ENCODE data around the gene PAAF1. TPM values are rescaled to one million over a fixed set of nuclear protein-coding genes. Genes with fewer than 3 reads are reported as not detected.
"Not testable (repeated sequence)": the region's sequence is repeated elsewhere in the genome, so short reads cannot be mapped to it uniquely, and the experiment has no call there.

PAAF1 gene
- polyA plus RNA-seq, 12 donors: 28.1 to 66.7 (median 37.4) TPM; not detected in 1

DNA sequence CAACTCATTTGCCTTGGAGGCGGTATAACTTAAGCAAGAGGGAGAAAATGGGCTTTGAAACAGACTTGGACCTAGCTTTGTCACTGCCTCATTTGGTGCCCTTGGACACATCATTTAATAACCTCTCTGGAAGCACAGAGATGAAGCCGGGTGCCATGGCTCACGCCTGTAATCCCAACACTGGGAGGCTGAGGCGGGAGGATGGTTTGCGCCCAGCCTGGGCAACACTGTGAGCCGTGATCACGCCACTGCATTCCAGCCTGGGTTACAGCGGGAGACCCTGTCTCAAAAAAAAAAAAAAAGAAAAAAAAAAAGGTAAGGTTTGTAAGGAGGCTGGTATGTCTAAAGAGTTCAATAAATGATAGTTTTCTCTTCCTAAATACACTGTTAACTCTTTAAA is 959 bp upstream of the PAAF1 start:
- no peak for DNase-seq

DNA sequence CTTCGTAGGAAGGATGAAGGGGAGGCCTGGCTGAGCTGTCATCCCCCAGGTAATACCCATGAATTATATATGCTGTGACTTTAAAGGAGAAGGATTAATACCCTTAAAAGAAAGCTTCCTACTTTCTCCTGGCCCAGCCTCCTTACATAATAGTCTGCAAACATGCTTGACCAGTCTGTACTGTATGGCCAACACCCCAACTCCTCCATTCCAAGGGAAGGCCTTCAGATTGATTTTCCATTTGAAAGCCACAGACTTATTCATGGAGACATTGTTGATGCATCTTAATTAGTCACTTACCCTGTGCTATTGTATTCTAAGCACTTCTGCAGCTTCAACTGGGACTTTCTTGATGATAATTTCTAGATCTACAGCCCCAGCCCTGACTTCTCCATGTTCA is 2.0 kb downstream of the PAAF1 start:
- DNase-seq: no peak

DNA sequence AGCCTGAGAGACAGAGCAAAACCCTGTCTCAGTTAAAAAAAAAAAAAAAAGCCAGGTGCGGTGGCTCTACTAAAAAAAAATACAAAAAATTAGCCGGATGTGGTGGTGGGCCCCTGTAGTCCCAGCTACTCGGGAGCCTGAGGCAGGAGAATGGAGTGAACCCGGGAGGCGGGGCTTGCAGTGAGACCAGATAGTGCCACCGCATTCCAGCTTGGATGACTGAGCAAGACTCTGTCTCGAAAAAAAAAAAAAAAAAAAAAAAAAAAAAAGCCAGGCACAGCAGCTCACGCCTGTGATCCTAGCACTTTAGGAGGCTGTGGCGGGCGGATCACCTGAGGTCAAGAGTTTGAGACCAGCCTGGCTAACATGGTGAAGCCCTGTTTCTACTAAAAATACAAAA is 3.6 kb downstream of the PAAF1 start:
- DNase-seq: not testable (repeated sequence)

DNA sequence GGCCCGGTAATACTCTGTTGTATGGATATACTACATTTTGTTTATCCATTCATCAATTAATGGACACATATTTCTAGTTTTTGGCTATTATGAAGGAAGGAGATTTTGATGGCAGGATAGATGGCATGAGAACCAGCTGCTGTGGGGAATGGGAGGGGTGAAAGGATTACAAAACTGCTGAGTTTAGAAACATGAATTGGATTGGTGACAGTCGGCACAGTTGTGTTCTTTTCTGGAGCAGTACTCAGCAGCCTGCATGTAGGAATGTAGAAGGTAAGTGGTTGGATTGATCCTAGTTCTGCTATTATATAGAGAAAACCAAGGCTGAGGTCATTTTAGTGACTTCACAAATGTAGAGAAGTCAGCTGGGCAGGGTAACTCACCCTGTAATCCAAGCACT is 7.1 kb downstream of the PAAF1 start:
- no peak for DNase-seq

DNA sequence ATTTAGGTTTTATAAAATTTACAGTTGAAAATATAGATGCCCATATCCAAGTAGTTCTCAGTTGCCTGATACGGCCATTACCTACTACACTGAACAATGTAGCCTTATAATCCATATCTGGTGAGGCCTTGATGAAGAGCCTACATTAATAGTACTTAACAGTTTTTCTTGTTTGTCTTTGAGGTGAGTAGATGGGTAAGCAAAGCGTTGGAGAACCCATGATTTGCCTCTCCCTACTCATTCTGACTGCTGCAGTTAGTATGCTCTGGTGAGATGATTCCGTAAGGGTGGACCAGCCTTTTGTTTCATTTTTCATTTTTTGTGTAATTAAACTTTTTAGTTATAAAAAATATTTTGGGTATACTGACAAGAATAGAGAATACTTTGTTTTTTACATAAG is 11.4 kb downstream of the PAAF1 start:
- no peak for DNase-seq

DNA sequence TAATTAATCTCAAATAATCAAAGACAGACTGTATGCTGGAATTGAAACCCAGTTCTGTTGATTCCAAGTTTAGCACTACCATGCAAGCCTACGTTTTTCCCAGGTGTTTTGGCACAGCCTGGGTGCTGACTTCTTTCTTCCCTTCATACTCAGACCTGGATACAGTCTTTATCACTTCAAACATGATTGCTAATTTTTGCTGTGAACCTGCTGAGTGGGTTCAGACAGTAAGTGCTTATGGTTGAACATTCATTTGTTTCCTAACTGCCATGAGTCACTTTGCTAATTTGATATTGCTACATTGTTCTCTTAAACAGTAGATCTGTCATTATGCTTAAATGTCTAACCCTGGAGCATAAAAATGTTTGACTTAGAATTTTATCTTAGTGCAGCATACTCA is 12.2 kb downstream of the PAAF1 start:
- DNase-seq: no peak

DNA sequence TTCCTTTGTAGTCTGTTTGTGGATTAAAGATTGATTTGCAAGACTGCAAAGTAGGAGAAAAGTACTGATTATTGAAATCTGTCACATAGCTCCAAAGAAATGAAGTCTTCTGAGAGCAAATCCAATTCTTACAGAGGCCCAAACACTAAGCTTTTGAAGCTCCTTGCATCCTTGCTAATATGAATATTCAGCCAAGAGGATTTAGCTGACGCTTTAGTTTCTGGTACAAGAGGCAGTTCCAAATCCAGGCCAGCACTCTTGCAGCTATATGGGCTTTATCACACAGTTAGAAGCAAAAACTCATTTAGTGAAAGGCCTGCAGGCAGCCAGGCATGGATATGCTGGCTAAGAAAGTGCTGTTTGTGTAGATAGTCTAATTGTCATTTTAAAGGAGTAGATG is 12.7 kb downstream of the PAAF1 start:
- DNase-seq: no peak

DNA sequence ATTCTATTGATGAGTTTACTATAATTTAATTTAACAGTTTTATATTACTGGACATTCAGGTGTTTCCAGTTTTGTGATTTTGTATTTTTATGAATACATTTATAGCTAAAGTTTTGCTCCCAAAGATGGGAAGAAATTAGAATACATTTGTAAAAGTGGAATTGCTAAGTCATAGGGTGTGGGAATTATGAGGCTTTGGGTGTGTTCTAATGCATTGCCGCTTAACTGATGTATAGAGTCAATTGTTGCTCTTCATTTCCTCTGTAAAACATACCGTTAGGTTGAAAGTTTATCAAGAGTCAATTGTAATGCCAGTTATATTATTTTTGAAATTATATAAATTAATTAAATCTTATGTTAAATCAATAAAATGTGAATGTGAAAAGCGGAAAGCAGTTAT is 16.2 kb downstream of the PAAF1 start:
- no peak for DNase-seq

DNA sequence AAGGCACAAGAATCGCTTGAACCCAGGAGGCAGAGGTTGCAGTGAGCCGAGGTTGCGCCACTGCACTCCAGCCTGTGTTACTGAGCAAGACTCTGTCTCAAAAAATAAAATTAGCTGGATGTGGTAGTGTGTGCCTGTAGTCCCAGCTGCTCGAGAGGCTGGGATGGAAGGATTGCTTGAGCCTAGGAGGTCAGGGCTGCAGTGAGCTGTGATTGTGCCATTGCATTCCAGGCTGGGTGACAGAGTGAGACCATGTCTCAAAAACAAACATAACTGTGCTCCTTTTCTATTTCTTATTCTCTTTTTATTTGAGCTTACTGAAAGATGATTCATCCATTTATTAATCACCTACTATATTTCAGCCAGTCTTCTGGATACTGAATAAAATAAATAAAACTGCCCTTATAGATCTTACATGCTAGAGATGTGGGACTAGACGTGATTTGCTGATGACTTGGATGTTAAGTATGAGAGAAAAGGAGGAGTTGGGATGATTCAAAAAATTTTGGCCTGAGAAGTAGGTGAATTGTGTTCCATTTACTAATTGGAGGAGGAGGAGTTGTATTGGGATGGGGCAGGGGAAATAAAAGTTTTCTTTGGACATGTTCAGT is 18.0 kb downstream of the PAAF1 start:
- DNase-seq: no peak

DNA sequence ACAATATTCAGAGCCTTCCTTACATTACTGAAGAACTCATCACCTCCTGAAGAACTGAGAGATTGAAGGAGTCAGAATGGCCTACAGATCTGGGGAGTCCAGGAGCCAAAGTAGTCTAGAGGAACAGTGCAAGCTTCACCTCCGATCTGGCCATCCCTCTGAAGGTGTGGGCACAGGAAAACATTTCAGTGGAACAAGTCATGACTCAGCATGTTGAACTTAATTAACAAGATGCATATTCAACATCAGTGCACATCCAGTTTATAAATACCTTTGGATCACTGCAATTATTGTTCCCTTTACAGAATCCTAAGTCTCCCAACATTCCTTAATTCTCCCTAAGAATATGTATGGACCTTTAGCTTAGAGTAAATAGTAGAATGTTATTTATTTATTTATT is 25.5 kb downstream of the PAAF1 start:
- DNase-seq: no peak

DNA sequence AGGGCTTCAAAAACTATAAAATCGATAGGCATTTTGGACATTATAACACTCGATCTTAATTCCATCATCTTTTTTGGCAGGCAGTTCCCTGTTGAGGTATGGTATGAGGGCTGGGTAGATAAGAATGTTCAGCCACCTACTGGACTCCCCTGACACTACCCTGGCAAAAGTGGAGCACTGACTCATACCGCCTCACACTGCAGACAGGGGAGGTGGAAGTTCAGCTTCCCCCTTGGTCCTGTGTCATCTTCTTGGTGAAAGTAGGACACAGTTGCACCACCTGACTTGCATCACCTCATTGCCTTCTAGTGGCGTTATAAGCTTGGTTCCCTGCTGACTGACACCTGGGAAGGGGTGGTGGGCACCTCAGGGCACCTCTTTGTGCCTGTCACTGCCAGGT is 30.4 kb downstream of the PAAF1 start:
- DNase-seq: no peak

DNA sequence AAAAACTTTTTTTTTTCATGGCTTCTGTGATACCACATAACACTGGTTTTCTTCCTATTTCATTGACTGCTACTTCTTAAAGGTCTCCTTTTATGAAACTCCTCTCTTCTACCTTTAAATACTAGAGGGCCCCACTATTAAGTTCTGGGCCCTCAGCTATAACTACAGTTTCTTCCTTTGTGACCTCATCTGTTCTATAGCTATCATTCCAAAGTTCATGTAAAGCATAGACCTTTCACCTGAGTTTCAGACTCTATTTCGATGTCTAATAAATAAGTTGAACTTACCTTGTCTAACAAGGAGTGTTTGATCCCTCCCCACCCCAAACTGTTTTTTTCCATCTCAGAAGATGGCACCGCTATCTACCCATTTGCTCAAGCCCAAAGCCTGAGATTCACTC is 35.2 kb downstream of the PAAF1 start:
- DNase-seq: no peak

DNA sequence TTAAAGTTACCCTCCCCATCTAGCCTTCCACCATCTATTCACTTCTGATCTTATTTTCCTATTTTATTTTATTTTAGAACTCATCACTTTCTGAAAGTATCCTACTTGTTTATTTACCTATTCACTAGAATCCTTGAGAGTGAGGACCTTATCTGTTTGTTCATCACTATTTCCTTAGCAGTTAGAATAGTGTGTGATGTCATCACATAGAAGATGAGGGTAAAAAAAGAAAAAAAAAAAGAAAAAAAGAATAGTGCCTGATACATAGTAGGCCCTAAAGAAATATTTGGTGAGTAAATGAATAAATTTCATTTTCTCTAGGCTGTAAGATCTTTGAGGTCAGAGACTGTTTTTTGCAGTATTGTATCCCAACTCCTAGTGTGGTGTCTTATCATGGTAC is 36.7 kb downstream of the PAAF1 start:
- DNase-seq: no peak

DNA sequence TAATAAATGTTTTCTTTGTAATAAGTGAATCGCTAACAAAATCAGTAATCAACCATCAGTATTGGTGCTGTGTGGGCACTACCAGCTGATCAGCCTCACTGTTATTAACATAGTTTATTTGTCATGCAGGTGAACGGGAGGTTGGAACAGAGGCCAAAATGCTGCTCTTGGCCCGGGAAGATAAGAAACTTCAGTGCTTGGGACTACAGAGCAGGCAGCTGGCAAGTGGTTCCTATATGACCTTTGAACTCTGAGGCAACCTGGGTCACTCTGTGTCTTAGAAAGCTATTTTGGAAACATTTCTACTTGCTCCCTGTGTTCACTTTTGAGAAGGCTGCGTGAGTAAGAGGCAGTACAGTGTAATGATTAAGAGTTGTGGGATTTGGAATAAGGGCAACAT is 37.5 kb downstream of the PAAF1 start:
- no peak for DNase-seq

DNA sequence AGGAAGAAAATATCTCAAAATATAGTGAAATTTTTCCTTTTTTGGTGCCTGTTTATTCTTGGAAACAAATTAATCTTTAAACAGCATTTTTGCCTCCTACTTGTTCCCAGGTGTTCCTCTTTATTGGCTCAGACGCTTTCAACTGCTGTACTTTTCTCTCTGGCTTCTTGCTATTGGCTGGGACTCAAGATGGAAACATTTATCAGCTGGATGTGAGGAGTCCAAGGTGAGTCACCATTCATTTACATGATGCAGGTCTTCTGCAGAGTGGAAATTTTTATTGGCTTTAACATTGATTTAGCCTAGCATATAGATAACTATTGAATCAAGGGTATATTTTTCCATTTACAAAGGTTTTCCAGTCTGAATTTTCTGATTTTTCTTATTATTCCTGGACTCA is 39.6 kb downstream of the PAAF1 start:
- no peak for DNase-seq

DNA sequence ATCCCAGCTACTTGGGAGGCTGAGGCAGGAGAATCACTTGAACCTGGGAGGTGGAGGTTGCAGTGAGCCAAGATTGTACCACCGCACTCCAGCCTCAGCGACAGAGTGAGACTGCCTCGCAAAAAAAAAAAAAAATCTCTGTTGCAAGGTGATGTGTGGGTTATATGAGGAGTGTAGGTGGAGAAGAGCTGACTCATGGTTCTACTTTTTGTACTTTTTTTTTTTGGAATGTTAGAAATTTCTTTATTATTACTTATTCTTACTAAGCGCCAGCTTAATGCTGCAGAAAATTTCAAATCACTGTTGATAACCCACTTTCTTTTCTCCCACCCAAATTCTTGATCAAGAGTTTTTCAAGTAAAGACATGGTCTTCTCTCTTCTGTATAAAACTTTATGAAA is 44.4 kb downstream of the PAAF1 start:
- no peak for DNase-seq

DNA sequence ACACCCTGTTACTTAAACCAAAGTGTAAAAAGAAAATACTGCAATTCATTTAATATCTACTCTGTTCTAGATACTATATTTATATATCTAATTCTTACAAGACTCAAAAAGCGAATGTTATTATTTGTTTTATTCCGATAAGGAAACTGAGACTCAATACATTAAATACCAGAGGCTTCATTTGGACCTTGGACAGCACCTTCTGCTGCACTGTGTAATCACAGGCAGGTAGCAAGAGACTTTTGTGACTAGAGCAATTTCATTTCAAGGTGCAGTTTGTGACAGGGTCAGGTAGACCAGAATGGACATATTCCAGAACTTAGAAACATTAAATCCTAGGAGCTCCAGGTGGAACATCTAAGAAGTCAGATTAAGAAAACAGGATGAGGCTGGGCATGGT is 52.6 kb downstream of the PAAF1 start:
- no peak for DNase-seq

DNA sequence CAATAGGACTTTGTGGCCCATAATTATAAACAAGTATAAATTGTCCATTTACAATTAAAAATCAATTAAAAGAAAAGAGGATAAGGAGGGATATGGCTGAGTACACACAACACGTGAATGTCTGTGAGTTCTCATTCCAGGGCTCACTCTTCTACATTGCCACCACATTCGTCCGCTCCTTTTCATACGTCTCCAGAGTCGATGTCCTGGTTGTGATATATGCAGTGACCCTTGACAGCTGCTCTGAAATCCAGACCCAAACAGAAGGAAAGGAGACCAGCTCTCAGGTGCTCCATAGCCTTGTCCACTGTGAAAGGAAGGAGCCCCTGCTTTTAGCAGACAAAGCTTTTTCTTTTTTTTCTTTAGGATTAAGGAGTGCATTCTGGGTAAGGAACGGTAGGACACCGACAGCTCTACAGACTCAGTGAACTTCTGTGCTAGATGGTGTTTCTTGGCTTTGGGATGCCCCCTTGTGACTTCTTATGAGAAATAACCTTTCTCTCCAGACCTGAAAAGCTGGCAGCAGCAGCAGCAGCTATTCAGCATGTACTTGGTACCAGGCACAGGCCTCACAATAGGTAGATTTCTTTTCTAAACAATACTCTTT is 54.3 kb downstream of the PAAF1 start:
- no peak for DNase-seq

DNA sequence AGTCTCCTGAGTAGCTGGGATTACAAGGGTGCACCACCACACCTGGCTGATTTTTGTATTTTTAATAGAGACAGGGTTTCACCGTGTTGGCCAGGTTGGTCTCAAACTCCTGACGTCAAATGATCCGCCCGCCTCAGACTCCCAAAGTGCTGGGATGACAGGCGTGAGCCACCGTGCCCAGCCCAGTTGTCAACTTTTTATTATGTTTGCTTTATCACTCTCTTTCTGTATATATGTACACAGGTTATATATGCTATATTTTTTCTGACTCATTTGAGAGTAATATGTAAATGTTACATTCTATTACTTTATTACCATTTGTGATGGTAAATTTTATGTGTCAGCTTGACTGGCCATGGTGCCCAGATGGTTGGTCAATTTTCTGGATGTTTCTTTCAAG is 55.2 kb downstream of the PAAF1 start:
- no peak for DNase-seq

DNA sequence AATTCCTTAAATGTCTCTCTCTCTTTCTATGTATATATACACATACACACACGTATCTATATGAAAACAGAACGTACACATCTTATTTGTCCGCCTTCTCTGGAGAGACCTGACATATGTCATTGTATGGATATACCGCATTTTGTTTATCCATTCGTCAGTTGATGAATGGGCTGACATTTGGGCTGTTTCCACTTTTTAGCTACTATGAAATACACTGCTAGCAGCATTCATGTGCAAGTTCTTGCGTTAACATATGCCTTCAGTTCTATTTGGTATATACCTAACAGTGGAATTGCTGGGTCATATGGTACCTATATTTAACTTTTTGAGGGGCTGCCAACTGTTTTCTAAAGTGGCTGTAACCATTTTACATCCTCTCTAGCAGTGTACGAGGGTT is 56.0 kb downstream of the PAAF1 start:
- DNase-seq: no peak

DNA sequence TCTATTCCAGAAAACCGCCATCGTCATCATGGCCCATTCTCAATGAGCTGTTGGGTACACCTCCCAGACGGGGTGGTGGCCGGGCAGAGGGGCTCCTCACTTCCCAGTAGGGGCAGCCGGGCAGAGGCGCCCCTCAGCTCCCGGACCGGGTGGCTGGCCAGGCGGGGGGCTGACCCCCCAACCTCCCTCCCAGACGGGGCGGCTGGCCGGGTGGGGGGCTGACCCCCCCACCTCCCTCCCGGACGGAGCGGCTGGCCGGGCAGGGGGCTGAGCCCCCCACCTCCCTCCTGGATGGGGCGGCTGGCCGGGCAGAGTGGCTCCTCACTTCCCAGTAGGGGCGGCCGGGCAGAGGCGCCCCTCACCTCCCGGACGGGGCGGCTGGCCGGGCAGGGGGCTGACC is 59.2 kb downstream of the PAAF1 start:
- not testable (repeated sequence) for DNase-seq

DNA sequence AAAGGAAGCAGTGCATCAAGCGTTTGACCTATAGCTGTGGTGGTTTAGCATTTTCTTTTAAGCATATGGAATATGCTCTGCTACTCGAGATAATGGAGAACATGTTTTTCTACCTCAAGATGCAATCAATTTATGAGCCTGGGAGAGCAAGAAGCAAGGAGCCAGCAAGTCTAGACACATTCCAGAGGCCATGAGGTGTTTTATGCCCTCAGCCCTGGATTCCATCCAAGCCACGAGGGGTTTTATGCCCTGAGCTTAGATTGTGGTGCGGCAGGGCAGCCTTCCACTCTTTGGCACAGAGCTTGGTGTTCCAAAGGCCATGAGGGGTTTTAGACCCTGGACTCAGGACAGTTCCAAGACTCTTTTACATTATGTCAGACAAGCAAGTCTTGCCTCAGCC is 62.3 kb downstream of the PAAF1 start:
- DNase-seq: no peak

DNA sequence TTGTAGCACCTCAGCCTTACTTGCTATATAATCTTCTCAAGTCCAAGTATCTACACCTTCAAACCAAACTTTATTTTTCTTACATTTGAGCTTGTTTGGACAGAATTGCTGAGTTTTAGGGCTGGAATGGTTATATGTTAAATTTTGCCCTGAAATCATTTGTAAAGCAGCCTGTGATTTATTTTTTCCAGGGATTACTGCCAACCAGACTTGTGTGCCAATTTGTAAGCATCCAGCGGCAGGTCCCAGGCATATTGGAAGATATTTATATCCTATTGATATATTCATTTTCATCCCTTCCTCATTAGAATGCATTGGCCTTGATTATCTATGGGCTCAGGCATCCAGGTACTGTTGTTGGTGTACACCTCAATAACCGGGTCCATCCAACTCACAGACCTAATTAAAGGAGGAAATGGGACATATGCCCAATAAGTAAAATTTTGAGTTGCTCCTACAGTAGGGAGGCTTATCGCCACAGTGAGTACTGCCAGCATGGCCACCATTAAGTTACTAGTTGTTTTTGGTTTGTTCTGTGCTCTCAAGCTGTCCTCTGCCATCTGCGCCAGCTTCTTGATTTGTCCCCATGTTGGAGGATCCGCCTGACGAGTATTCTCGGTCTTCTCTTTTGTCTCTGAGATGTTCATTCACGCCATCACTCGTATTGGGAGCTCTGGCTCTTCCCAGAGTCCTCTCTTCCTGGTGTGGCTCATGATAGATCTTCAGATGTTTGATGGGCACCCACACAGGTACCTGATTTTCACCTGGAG is 64.2 kb downstream of the PAAF1 start:
- DNase-seq: no peak

DNA sequence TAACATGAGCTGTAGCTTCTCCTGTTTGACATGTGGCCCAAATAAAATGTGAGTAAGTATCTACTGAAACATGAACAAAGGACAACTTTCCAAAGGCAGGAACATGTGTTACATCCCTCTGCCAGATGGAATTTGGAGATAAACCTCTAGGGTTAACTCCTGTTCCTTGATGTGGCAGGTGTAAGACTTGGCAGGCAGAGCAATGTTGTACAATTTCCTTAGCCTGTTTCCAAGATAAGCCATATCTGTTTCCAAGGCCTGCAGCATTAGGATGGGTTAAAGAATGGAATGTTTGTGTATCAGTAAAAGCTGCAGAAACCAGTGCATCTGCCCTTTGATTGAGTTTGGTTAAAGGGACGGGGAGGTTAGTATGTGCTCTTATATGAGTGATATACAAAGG is 65.2 kb downstream of the PAAF1 start:
- DNase-seq: no peak

All from muscle of arm (tissue), 12 donors.